DND-41 (cell line): ENCODE measurements around the gene TRIM24.
"Not testable (repeated sequence)": the region's sequence is repeated elsewhere in the genome, so short reads cannot be mapped to it uniquely, and the experiment has no call there.

Experiments
- ATAC-seq: fragments of 200-7000 bp; cut with Tn5 transposase; 3 replicates; pipeline ENCODE4 v1.9.1; 2021; ENCODE audit warnings: low read depth; ENCODE audit not compliant: insufficient read depth
- DNase-seq: peaks from one replicate; pipeline ENCODE4 v3.0.0-alpha.2; 2020
- H2AFZ ChIP-seq: 2 replicates; pipeline ENCODE4 v1.6.0; 2012; ENCODE audit warnings: low read depth, low read length
- H3K27ac ChIP-seq: 2 replicates; pipeline ENCODE4 v1.5.1; 2012; ENCODE audit warnings: low read length, inconsistent platforms
- H3K27me3 ChIP-seq: fragments of 200-600 bp; sonication (generic); 2 replicates; pipeline ENCODE4 v1.6.0; 2012; ENCODE audit warnings: low read length, mild to moderate bottlenecking, inconsistent platforms; ENCODE audit not compliant: insufficient read depth, poor library complexity
- H3K36me3 ChIP-seq: 2 replicates; pipeline ENCODE4 v1.5.1; 2012; ENCODE audit warnings: low read length, inconsistent platforms; ENCODE audit not compliant: insufficient read depth
- H3K4me1 ChIP-seq: 2 replicates; pipeline ENCODE4 v1.5.1; 2012; ENCODE audit warnings: mild to moderate bottlenecking, low read length; ENCODE audit not compliant: insufficient read depth
- H3K4me2 ChIP-seq: 2 replicates; pipeline ENCODE4 v1.6.0; 2012; ENCODE audit warnings: mild to moderate bottlenecking, moderate library complexity, low read length, inconsistent platforms; ENCODE audit not compliant: insufficient read depth
- H3K4me3 ChIP-seq, 2 experiments: fragments of 200-600 bp in 1 of 2; shearing (Covaris generic) in 1 of 2; 2 replicates each; pipeline ENCODE4 v1.5.1; 2012 to 2016; ENCODE audit warnings: inconsistent platforms in 2 of 2, low read length in 2 of 2, mild to moderate bottlenecking in 2 of 2, low read depth in 1 of 2, moderate library complexity in 1 of 2
- H3K79me2 ChIP-seq: 2 replicates; pipeline ENCODE4 v1.6.0; 2012; ENCODE audit warnings: low read length, inconsistent platforms; ENCODE audit not compliant: insufficient read depth
- H3K9ac ChIP-seq: 2 replicates; pipeline ENCODE4 v1.6.0; 2012; ENCODE audit warnings: low read depth, mild to moderate bottlenecking, inconsistent platforms, low read length, moderate library complexity
- H3K9me3 ChIP-seq: 2 replicates; pipeline ENCODE4 v1.5.1; 2012; ENCODE audit warnings: low read length, moderate library complexity, mild to moderate bottlenecking, inconsistent platforms; ENCODE audit not compliant: insufficient read depth, severe bottlenecking
- H4K20me1 ChIP-seq: 2 replicates; pipeline ENCODE4 v1.6.0; 2012; ENCODE audit warnings: low read length; ENCODE audit not compliant: insufficient read depth
- CTCF ChIP-seq: IDR thresholded peaks from 2 replicates; pipeline ENCODE4 v1.5.1; 2012; ENCODE audit warnings: borderline replicate concordance, low read length, moderate library complexity, mild to moderate bottlenecking; ENCODE audit not compliant: poor library complexity, severe bottlenecking; ENCODE audit errors: extremely low read depth
- EZH2 ChIP-seq: IDR thresholded peaks from 3 replicates; pipeline ENCODE4 v1.6.1; 2012; ENCODE audit warnings: borderline replicate concordance, low read depth, mild to moderate bottlenecking, moderate library complexity, low read length, inconsistent platforms; ENCODE audit not compliant: severe bottlenecking

The TRIM24 gene

GRCh38 chr7:138481447-138482380 lies 21.7 kb downstream of the TRIM24 start:
- Histone ChIP-seq H3K4me1 (no peaks in the 10 kb centered on the region), H4K20me1 (peaks cover 46% of the 10 kb centered on the region), H3K4me2 (no peak overlapping the region), H3K9me3 (peaks cover 5% of the 10 kb centered on the region), H3K36me3 (no peaks in the 10 kb centered on the region; the same call in 1 of the 2 replicates), H3K4me3 (no peak overlapping the region), H2AFZ (no peak overlapping the region), H3K9ac (no peak overlapping the region), H3K27me3 (no peaks in the 10 kb centered on the region), H3K27ac (no peak overlapping the region), H3K79me2 (peaks cover 97% of the 10 kb centered on the region)
- ATAC-seq = no peak; the same call in 2 of the 3 replicates
- TF ChIP-seq CTCF (no peak), EZH2 (no peak)
- no peak for DNase-seq

GRCh38 chr7:138483531-138483930 lies 23.5 kb downstream of the TRIM24 start:
- ATAC-seq (no peak), DNase-seq (no peak)
- H3K4me1 ChIP-seq = no peaks in the 10 kb centered on the region
- H2AFZ ChIP-seq = no peak overlapping the region
- no peak overlapping the region for H3K9ac ChIP-seq
- H3K27me3 ChIP-seq = no peaks in the 10 kb centered on the region
- peaks cover 5% of the 10 kb centered on the region for H3K9me3 ChIP-seq
- peaks cover 90% of the 10 kb centered on the region for H3K79me2 ChIP-seq
- no peak overlapping the region for H3K4me2 ChIP-seq
- no peak overlapping the region for H3K4me3 ChIP-seq
- H3K36me3 ChIP-seq = no peaks in the 10 kb centered on the region; the same call in 1 of the 2 replicates
- H3K27ac ChIP-seq = no peak overlapping the region
- TF ChIP-seq CTCF = no peak
- TF ChIP-seq EZH2 = no peak
- peaks cover 36% of the 10 kb centered on the region; the same call in 1 of the 2 replicates for H4K20me1 ChIP-seq

- not testable (repeated sequence) for DNase-seq, H3K27me3 ChIP-seq, H3K4me3 ChIP-seq, H2AFZ ChIP-seq, H3K36me3 ChIP-seq, H3K9me3 ChIP-seq, H3K4me1 ChIP-seq, H3K4me2 ChIP-seq, H3K27ac ChIP-seq, ATAC-seq, H3K9ac ChIP-seq
- peaks cover 90% of the 10 kb centered on the region for H3K79me2 ChIP-seq
- H4K20me1 ChIP-seq = peaks cover 30% of the 10 kb centered on the region; the same call in 1 of the 2 replicates
These were observed 25.4 kb downstream of the TRIM24 start for GRCh38 chr7:138485508-138485907.

GRCh38 chr7:138489139-138489538 lies 29.1 kb downstream of the TRIM24 start:
- Histone ChIP-seq H4K20me1 (peaks cover 35% of the 10 kb centered on the region; the same call in 1 of the 2 replicates), H3K79me2 (peaks cover 90% of the 10 kb centered on the region)
- H3K27ac ChIP-seq, H3K27me3 ChIP-seq, H3K9me3 ChIP-seq, H3K4me2 ChIP-seq, H3K4me1 ChIP-seq, DNase-seq, ATAC-seq, H3K9ac ChIP-seq, H3K36me3 ChIP-seq, H3K4me3 ChIP-seq, H2AFZ ChIP-seq: not testable (repeated sequence)
